ENCODE results near the gene GRAMD1A.

Gene GRAMD1A

DNA sequence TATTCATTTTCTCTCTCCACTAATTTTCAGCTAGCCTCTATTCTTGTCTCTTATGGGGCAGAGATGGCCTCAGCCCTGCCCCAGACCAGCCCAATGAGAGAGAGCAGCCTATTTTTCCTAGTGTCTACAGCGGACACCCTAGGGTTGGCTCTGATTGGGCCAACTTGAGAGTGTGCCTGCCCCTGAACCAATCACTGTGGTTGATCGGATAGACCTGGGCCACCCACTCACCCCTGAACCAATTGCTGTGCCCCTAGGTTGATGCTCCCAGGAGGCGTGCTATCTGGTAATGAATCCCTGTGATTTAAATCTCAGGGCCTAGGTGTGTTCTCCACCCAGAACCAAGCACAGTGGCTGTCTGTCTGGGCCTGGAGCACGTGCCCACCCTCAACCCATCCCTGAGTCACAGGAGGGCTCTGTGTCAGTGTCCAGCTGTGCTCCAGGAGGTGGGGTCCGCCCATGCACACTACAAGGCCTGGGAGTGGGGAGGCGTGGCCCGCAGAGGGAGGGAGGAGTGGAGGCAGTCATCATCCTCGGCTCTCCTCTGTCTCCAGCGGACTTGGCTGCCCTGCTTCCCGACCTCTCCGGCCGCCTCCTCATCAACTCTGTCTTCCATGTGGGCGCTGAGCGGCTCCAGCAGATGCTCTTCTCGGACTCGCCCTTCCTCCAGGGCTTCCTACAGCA is 15.3 kb downstream of the GRAMD1A start:
- peaks cover 16% of the 10 kb centered on the region for H3K4me1 ChIP-seq (ENCODE audit: insufficient read depth, low read length, poor library complexity, severe bottlenecking)
- H3K4me3 ChIP-seq (ENCODE audit: low read length, poor library complexity, severe bottlenecking): no peak overlapping the region
- H3K4me2 ChIP-seq (ENCODE audit: low read depth, low read length, poor library complexity, severe bottlenecking): no peak overlapping the region
- no peak overlapping the region for H3K9ac ChIP-seq (ENCODE audit: low read depth, low read length, poor library complexity, severe bottlenecking)
- H3F3A ChIP-seq (ENCODE audit: low read depth): no peaks in the 10 kb centered on the region
- H2AFZ ChIP-seq (ENCODE audit: low read length): no peak overlapping the region
- no peaks in the 10 kb centered on the region for H3K27me3 ChIP-seq (ENCODE audit: insufficient read depth, low read length, poor library complexity, severe bottlenecking)
- H4K20me1 ChIP-seq (ENCODE audit: insufficient read depth, low read length, poor library complexity, severe bottlenecking): peaks cover 12% of the 10 kb centered on the region
- TF ChIP-seq, protein P1, sequence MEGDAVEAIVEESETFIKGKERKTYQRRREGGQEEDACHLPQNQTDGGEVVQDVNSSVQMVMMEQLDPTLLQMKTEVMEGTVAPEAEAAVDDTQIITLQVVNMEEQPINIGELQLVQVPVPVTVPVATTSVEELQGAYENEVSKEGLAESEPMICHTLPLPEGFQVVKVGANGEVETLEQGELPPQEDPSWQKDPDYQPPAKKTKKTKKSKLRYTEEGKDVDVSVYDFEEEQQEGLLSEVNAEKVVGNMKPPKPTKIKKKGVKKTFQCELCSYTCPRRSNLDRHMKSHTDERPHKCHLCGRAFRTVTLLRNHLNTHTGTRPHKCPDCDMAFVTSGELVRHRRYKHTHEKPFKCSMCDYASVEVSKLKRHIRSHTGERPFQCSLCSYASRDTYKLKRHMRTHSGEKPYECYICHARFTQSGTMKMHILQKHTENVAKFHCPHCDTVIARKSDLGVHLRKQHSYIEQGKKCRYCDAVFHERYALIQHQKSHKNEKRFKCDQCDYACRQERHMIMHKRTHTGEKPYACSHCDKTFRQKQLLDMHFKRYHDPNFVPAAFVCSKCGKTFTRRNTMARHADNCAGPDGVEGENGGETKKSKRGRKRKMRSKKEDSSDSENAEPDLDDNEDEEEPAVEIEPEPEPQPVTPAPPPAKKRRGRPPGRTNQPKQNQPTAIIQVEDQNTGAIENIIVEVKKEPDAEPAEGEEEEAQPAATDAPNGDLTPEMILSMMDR (conservative IDR thresholded peaks at IDR 0.05; ENCODE audit: low read length): no peak
- TF ChIP-seq EZH2phosphoT487 (IDR thresholded peaks at IDR 0.05; ENCODE audit: borderline replicate concordance): no peak
- no peaks in the 10 kb centered on the region for H3K79me2 ChIP-seq (ENCODE audit: insufficient read depth, low read length)
- peaks cover 69% of the 10 kb centered on the region; the same call in 1 of the 2 replicates for H3K36me3 ChIP-seq (ENCODE audit: insufficient read depth, low read length)
- H3K9me2 ChIP-seq (replicated peaks; ENCODE audit: low read depth, low read length): no peaks in the 10 kb centered on the region
- no peaks in the 10 kb centered on the region for H3K9me3 ChIP-seq (ENCODE audit: insufficient read depth, low read depth, low read length)

DNA sequence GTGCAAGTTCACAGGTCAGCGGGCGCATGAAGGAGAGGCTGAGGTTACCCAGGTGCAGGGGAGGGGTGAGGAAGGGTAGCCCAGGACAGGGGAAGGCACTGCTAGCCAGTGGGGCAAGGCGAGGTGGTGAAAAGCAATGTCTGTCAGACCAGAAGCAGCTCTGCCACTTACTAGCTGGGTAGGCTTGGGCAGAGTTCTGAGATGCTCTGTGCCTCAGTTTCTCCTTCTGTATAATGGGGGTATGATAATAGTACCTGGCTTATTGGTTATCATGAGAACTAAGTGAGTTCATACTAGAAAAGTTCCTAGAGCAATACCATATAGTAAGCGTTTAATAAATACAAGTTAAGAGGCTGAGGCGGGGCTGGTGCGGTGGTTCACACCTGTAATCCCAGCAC is 15.8 kb downstream of the GRAMD1A start:
- Histone ChIP-seq H3K9me2 (replicated peaks; ENCODE audit: low read depth, low read length) (no peaks in the 10 kb centered on the region), H3K36me3 (ENCODE audit: insufficient read depth, low read length) (peaks cover 68% of the 10 kb centered on the region; the same call in 1 of the 2 replicates), H4K20me1 (ENCODE audit: insufficient read depth, low read length, poor library complexity, severe bottlenecking) (peaks cover 12% of the 10 kb centered on the region), H3K27me3 (ENCODE audit: insufficient read depth, low read length, poor library complexity, severe bottlenecking) (no peaks in the 10 kb centered on the region), H3K79me2 (ENCODE audit: insufficient read depth, low read length) (no peaks in the 10 kb centered on the region), H3F3A (ENCODE audit: low read depth) (no peaks in the 10 kb centered on the region), H3K9ac (ENCODE audit: low read depth, low read length, poor library complexity, severe bottlenecking) (no peak overlapping the region), H3K4me2 (ENCODE audit: low read depth, low read length, poor library complexity, severe bottlenecking) (no peak overlapping the region), H3K4me3 (ENCODE audit: low read length, poor library complexity, severe bottlenecking) (no peak overlapping the region), H3K9me3 (ENCODE audit: insufficient read depth, low read depth, low read length) (no peaks in the 10 kb centered on the region), H2AFZ (ENCODE audit: low read length) (no peak overlapping the region), H3K4me1 (ENCODE audit: insufficient read depth, low read length, poor library complexity, severe bottlenecking) (peaks cover 16% of the 10 kb centered on the region)
- TF ChIP-seq EZH2phosphoT487 (IDR thresholded peaks at IDR 0.05; ENCODE audit: borderline replicate concordance): no peak
- TF ChIP-seq, protein P1 (conservative IDR thresholded peaks at IDR 0.05; ENCODE audit: low read length): no peak

DNA sequence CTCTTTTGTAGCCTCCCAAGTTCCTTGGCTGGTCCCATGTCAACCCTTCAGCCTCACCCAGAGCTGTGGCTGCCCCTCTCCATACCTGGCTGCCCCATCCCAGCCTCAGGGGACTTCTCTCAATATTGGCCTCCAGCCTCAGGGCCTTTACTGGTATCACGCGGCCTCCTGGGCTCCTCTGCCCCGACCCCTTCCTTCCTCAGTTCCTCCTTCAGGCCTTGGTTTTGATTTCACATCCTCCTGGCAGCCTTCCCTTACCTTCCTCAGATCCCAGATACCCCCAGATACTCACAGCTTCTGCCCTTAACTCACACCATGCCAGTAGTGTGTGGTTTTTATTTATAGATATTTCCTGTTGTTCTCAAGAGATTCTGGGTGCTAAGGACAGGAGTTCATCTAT is 17.4 kb downstream of the GRAMD1A start:
- Histone ChIP-seq H3K27me3 (ENCODE audit: insufficient read depth, low read length, poor library complexity, severe bottlenecking) (no peaks in the 10 kb centered on the region), H2AFZ (ENCODE audit: low read length) (no peak overlapping the region), H3K9me2 (replicated peaks; ENCODE audit: low read depth, low read length) (no peaks in the 10 kb centered on the region), H3K36me3 (ENCODE audit: insufficient read depth, low read length) (peaks cover 69% of the 10 kb centered on the region; the same call in 1 of the 2 replicates), H3K79me2 (ENCODE audit: insufficient read depth, low read length) (no peaks in the 10 kb centered on the region), H3F3A (ENCODE audit: low read depth) (no peaks in the 10 kb centered on the region), H3K4me1 (ENCODE audit: insufficient read depth, low read length, poor library complexity, severe bottlenecking) (peaks cover 16% of the 10 kb centered on the region), H3K4me3 (ENCODE audit: low read length, poor library complexity, severe bottlenecking) (no peak overlapping the region), H3K9ac (ENCODE audit: low read depth, low read length, poor library complexity, severe bottlenecking) (no peak overlapping the region), H3K4me2 (ENCODE audit: low read depth, low read length, poor library complexity, severe bottlenecking) (no peak overlapping the region), H4K20me1 (ENCODE audit: insufficient read depth, low read length, poor library complexity, severe bottlenecking) (peaks cover 12% of the 10 kb centered on the region), H3K9me3 (ENCODE audit: insufficient read depth, low read depth, low read length) (no peaks in the 10 kb centered on the region)
- TF ChIP-seq, protein P1 (conservative IDR thresholded peaks at IDR 0.05; ENCODE audit: low read length): no peak
- TF ChIP-seq EZH2phosphoT487 (IDR thresholded peaks at IDR 0.05; ENCODE audit: borderline replicate concordance): no peak
